ENCODE data around the gene RFX4.
"Not testable (repeated sequence)": the region's sequence is repeated elsewhere in the genome, so short reads cannot be mapped to it uniquely, and the experiment has no call there.

The RFX4 gene

GRCh38 chr12:106590601-106591000, 7.8 kb downstream of the RFX4 start:
- no peak for DNase-seq (ENCODE audit: low spot score)

- DNase-seq (ENCODE audit: low spot score) = no peak
Observed at GRCh38 chr12:106594447-106594846, 11.6 kb downstream of the RFX4 start.

- DNase-seq (ENCODE audit: low spot score) = no peak
Observed at GRCh38 chr12:106595268-106595667, 12.5 kb downstream of the RFX4 start.

- DNase-seq (ENCODE audit: low spot score) = no peak
Observed at GRCh38 chr12:106598003-106598402, 15.2 kb downstream of the RFX4 start.

GRCh38 chr12:106599302-106599701, 16.5 kb downstream of the RFX4 start:
- no peak for DNase-seq (ENCODE audit: low spot score)

- DNase-seq (ENCODE audit: low spot score) = no peak
Observed at GRCh38 chr12:106600503-106600902, 17.7 kb downstream of the RFX4 start.

GRCh38 chr12:106601031-106601430, 18.2 kb downstream of the RFX4 start:
- DNase-seq (ENCODE audit: low spot score) = no peak

GRCh38 chr12:106601496-106601895, 18.7 kb downstream of the RFX4 start:
- DNase-seq (ENCODE audit: low spot score) = no peak

- no peak for DNase-seq (ENCODE audit: low spot score)
Observed at GRCh38 chr12:106602076-106602475, 19.3 kb downstream of the RFX4 start.

GRCh38 chr12:106605254-106605653, 22.4 kb downstream of the RFX4 start:
- DNase-seq (ENCODE audit: low spot score) = no peak

- DNase-seq (ENCODE audit: low spot score) = not testable (repeated sequence)
Observed at GRCh38 chr12:106620588-106620987, 37.8 kb downstream of the RFX4 start.

- no peak for DNase-seq (ENCODE audit: low spot score)
Observed at GRCh38 chr12:106625976-106626375, 43.2 kb downstream of the RFX4 start.

- peak; percentile 21 for DNase-seq (ENCODE audit: low spot score)
Observed at GRCh38 chr12:106629797-106630659, 47.2 kb downstream of the RFX4 start.

- no peak for DNase-seq (ENCODE audit: low spot score)
Observed at GRCh38 chr12:106631150-106631549, 48.3 kb downstream of the RFX4 start.

GRCh38 chr12:106631797-106632196, 49.0 kb downstream of the RFX4 start:
- no peak for DNase-seq (ENCODE audit: low spot score)

GRCh38 chr12:106632797-106633450, 50.1 kb downstream of the RFX4 start:
- DNase-seq (ENCODE audit: low spot score) = peak; percentile 20

- DNase-seq (ENCODE audit: low spot score) = no peak
Observed at GRCh38 chr12:106633451-106633823, 50.6 kb downstream of the RFX4 start.

GRCh38 chr12:106634206-106634605, 51.4 kb downstream of the RFX4 start:
- no peak for DNase-seq (ENCODE audit: low spot score)

GRCh38 chr12:106643000-106643399, 60.2 kb downstream of the RFX4 start:
- DNase-seq (ENCODE audit: low spot score) = no peak

- DNase-seq (ENCODE audit: low spot score) = no peak
Observed at GRCh38 chr12:106644335-106645073, 61.7 kb downstream of the RFX4 start.

- no peak for DNase-seq (ENCODE audit: low spot score)
Observed at GRCh38 chr12:106645074-106645421, 62.2 kb downstream of the RFX4 start.

- no peak for DNase-seq (ENCODE audit: low spot score)
Observed at GRCh38 chr12:106645465-106646330, 62.9 kb downstream of the RFX4 start.
